Sigmoid colon (tissue), 7 donors: Measurements from ENCODE around the gene TNFAIP2. TPM values are rescaled to one million over a fixed set of nuclear protein-coding genes. Genes with fewer than 3 reads are reported as not detected.

ENCODE experiments used
- DNase-seq: peaks from one replicate; pipeline ENCODE4 v3.0.0-alpha.2; 2019
- H3K27ac ChIP-seq, 4 donors: fragments of 200-600 bp; sonication (generic); one replicate each; pipeline ENCODE4 v1.5.1; 2016 to 2019; ENCODE audit warnings: mild to moderate bottlenecking in 1 of 4
- H3K27me3 ChIP-seq, 3 donors: fragments of 200-600 bp; sonication (generic); one replicate each; pipeline ENCODE4 v1.5.1; 2019; ENCODE audit warnings: mild to moderate bottlenecking in 1 of 3
- H3K36me3 ChIP-seq, 4 donors: fragments of 200-600 bp; sonication (generic); one replicate each; pipeline ENCODE4 v1.5.1; 2016 to 2019
- H3K4me1 ChIP-seq, 4 donors: fragments of 200-600 bp; sonication (generic); one replicate each; pipeline ENCODE4 v1.5.1; 2017 to 2019
- H3K4me3 ChIP-seq, 4 donors: fragments of 200-600 bp; sonication (generic); one replicate each; pipeline ENCODE4 v1.5.1; 2017 to 2019; ENCODE audit warnings: mild to moderate bottlenecking in 2 of 4, moderate library complexity in 1 of 4
- H3K9me3 ChIP-seq, 4 donors: fragments of 200-600 bp in 3 of 4; sonication (generic) in 3 of 4; one replicate each; pipeline versions ENCODE4 v1.5.1 to v1.6.1; 2013 to 2019
- EP300 ChIP-seq, 4 donors: sonication (generic); formaldehyde crosslinking; IDR thresholded peaks; one replicate each; pipeline ENCODE4 v1.6.1; 2017; ENCODE audit warnings: antibody characterized with exemption in 4 of 4
- POLR2A ChIP-seq, 2 donors: fragments of 450-650 bp; IDR thresholded peaks; one replicate each; pipeline ENCODE4 v1.6.1; 2016; ENCODE audit warnings: antibody characterized with exemption in 2 of 2, mild to moderate bottlenecking in 2 of 2, moderate library complexity in 2 of 2
- POLR2AphosphoS5 ChIP-seq, 4 donors: sonication (generic); formaldehyde crosslinking; IDR thresholded peaks; one replicate each; pipeline ENCODE4 v1.6.1; 2017; ENCODE audit warnings: antibody characterized with exemption in 4 of 4
- WGBS, 2 donors: extraction: QIAGEN DNeasy Blood & Tissue Kit; methylation state at CpG; one replicate each; pipeline ENCODE4 v1.1.7; 2013; 5-methylcytosine and 5-hydroxymethylcytosine counted together
- intact Hi-C: fragments of 100-400 bp; cut with DNase I; formaldehyde crosslinking; loops from one replicate; pipeline ENCODE4 v1.15.1; 2023
- polyA plus RNA-seq, 3 donors: library from polyadenylated mRNA; stranded (reverse); fragments of 200-250 nt; gene quantifications; one replicate each; pipeline ENCODE4 v1.2.3, GENCODE V29; 2013
- total RNA-seq, 4 donors: library from RNA; depleted of rRNA; stranded (reverse); fragments of >200 nt; gene quantifications; one replicate each; pipeline ENCODE4 v1.1.0, GENCODE V29; 2016
- TF ChIP-seq, protein P1 (sequence below), 4 experiments: fragments of 450-650 bp in 3 of 4; fragments of 200-600 bp in 1 of 4; IDR thresholded peaks; one replicate each; pipeline ENCODE4 v1.5.1; 2016 to 2019; ENCODE audit warnings: antibody characterized with exemption in 4 of 4, mild to moderate bottlenecking in 3 of 4, moderate library complexity in 2 of 4
- donor health status: healthy with polysubstance abuse.
- donor health status: Bipolar disorder and iron deficiency.
- donor health status: healthy.

TNFAIP2 gene
- total and polyA plus RNA-seq, 7 donors, result 11.8 to 68.0 (median 33.5) TPM

DNA sequence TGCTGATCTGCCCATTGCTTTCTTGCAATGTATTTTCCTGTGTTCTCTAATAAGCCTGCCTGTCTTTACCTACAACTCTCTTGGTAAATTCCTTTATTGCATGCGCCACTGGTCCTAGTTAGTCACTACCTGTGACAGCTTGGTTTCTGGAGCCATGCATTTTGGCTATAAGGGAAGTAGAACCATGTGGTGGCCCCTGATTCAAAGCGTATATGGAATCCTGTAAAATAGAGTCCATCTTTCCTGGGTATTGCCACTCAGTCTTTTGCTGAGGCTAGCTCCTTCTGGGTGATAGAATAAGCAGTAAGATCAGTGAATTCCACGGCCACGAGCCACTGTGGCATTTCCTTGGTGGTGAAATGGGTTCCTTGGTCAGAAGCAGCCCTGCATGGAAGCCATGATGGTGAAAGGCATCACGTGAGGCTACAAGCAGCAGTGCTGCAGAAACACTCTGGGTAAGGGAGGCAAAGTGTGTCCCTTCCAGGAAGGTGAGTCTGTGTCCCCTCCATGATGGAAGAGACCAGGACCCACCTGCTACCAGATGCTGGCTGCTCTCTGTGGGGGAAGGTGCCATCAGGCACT lies 19.6 kb downstream of the TNFAIP2 start:
- intact Hi-C loops, result no loop called here
- Histone ChIP-seq H3K9me3 (no peaks in the 10 kb centered on the region), H3K36me3 (no peaks in the 10 kb centered on the region), H3K4me3 (no peak overlapping the region), H3K27me3 (peaks cover 0 to 14% (median 0%) of the 10 kb centered on the region in 3 donors), H3K4me1 (peaks cover 0 to 24% (median 18%) of the 10 kb centered on the region in 4 donors), H3K27ac (no peak overlapping the region)
- DNase-seq, result no peak
- TF ChIP-seq EP300 (IDR thresholded peaks at IDR 0.05), result no peak
- TF ChIP-seq POLR2A (IDR thresholded peaks at IDR 0.05), result no peak
- TF ChIP-seq POLR2AphosphoS5 (IDR thresholded peaks at IDR 0.05), result no peak
- TF ChIP-seq, protein P1, sequence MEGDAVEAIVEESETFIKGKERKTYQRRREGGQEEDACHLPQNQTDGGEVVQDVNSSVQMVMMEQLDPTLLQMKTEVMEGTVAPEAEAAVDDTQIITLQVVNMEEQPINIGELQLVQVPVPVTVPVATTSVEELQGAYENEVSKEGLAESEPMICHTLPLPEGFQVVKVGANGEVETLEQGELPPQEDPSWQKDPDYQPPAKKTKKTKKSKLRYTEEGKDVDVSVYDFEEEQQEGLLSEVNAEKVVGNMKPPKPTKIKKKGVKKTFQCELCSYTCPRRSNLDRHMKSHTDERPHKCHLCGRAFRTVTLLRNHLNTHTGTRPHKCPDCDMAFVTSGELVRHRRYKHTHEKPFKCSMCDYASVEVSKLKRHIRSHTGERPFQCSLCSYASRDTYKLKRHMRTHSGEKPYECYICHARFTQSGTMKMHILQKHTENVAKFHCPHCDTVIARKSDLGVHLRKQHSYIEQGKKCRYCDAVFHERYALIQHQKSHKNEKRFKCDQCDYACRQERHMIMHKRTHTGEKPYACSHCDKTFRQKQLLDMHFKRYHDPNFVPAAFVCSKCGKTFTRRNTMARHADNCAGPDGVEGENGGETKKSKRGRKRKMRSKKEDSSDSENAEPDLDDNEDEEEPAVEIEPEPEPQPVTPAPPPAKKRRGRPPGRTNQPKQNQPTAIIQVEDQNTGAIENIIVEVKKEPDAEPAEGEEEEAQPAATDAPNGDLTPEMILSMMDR (IDR thresholded peaks at IDR 0.05), result no peak
- WGBS, 2 donors, result 58 to 76% methylated on average over 5 of the region's 5 CpGs

DNA sequence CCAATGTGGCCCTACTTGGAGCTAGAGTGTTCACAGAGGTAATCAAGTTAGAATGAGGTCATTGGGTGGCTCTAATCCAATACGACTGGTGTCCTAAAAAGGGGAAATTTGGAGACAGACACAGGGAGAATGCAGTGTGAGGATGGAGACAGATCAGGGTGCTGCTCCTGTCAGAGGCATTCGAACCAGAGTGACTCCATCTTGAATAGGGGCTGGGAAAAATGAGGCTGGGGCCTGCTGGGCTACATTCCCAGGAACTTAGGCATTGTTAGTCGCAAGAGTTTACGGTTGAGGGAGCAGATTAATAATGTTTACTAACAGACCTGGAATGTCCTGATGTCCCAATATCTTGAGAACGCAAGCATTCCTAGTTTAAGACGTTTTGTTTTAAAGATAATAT lies 20.2 kb downstream of the TNFAIP2 start:
- Histone ChIP-seq H3K4me1 (peaks cover 0 to 17% (median 11%) of the 10 kb centered on the region in 4 donors), H3K36me3 (no peaks in the 10 kb centered on the region), H3K4me3 (no peak overlapping the region), H3K27me3 (peaks cover 0 to 14% (median 0%) of the 10 kb centered on the region in 3 donors), H3K9me3 (no peaks in the 10 kb centered on the region), H3K27ac (no peak overlapping the region)
- TF ChIP-seq POLR2AphosphoS5 (IDR thresholded peaks at IDR 0.05) (no peak), POLR2A (IDR thresholded peaks at IDR 0.05) (no peak), EP300 (IDR thresholded peaks at IDR 0.05) (no peak)
- TF ChIP-seq, protein P1 (IDR thresholded peaks at IDR 0.05), result no peak
- intact Hi-C loops, result no loop called here
- 62 to 74% methylated on average over 6 of the region's 6 CpGs for WGBS, 2 donors
- no peak for DNase-seq

DNA sequence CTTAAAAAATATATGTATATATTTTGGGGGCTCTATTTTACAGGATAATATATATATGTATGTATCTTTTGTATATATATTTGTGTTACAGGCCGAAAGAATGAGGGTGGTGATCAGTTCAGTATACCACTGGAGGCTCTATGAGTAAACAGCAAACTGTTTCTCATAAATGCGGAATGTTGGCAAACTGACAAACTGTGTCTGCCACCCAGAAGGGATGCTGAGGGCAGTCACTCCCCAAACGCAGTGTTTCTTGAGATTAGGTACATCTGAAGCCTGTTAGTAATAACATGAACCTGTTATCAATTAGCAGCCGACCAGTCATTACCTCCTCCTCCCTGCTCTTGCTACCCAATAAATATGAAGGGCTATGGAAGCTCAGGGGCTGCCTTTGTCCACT lies 20.8 kb downstream of the TNFAIP2 start:
- no peak for DNase-seq
- H3K27me3 ChIP-seq, result peaks cover 0 to 11% (median 0%) of the 10 kb centered on the region in 3 donors
- H3K36me3 ChIP-seq, result no peaks in the 10 kb centered on the region
- TF ChIP-seq POLR2AphosphoS5 (IDR thresholded peaks at IDR 0.05) (no peak), EP300 (IDR thresholded peaks at IDR 0.05) (no peak), POLR2A (IDR thresholded peaks at IDR 0.05) (no peak)
- TF ChIP-seq, protein P1 (IDR thresholded peaks at IDR 0.05), result no peak
- H3K27ac ChIP-seq, result no peak overlapping the region
- 32 to 71% methylated on average over 4 of the region's 4 CpGs for WGBS, 2 donors
- H3K4me1 ChIP-seq, result peaks cover 0 to 12% (median 5%) of the 10 kb centered on the region in 4 donors
- H3K9me3 ChIP-seq, result no peaks in the 10 kb centered on the region
- intact Hi-C loops, result no loop called here
- H3K4me3 ChIP-seq, result no peak overlapping the region

DNA sequence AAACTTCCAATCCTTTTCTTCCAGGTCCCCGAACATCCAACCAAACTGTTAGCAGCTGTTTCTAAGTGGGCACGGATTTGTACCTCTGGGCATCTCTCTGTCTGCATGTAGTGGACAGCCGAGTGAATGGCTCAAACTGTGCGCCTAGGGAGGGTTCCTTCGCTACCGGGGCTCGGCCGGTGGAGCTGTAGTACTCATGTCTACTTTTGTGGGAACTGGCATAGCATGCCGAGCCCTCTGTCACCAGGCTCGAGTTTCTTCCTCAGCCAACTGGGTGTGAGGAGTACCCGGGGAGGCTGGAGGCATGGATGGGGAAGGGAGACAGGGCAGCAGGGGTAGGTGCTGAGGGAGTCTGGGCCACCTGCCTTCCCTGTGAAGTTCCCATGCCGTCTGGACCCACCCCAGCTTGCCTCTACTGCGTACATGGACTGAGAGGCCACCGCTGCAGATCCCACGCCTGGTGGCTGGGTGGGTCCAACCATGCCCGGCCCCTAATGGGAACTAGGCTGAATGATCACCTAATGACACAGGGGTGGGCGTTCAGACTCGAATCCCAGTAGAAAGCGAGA lies 23.0 kb downstream of the TNFAIP2 start:
- 85 to 90% methylated on average over 19 of the region's 19 CpGs for WGBS, 2 donors
- Histone ChIP-seq H3K4me1 (peaks cover 0 to under 1% (median 0%) of the 10 kb centered on the region in 4 donors), H3K36me3 (no peaks in the 10 kb centered on the region), H3K9me3 (no peaks in the 10 kb centered on the region), H3K4me3 (no peak overlapping the region), H3K27me3 (peaks cover 0 to 4% (median 0%) of the 10 kb centered on the region in 3 donors), H3K27ac (no peak overlapping the region)
- TF ChIP-seq POLR2A (IDR thresholded peaks at IDR 0.05), result no peak
- intact Hi-C loops, result no loop called here
- no peak for DNase-seq

DNA sequence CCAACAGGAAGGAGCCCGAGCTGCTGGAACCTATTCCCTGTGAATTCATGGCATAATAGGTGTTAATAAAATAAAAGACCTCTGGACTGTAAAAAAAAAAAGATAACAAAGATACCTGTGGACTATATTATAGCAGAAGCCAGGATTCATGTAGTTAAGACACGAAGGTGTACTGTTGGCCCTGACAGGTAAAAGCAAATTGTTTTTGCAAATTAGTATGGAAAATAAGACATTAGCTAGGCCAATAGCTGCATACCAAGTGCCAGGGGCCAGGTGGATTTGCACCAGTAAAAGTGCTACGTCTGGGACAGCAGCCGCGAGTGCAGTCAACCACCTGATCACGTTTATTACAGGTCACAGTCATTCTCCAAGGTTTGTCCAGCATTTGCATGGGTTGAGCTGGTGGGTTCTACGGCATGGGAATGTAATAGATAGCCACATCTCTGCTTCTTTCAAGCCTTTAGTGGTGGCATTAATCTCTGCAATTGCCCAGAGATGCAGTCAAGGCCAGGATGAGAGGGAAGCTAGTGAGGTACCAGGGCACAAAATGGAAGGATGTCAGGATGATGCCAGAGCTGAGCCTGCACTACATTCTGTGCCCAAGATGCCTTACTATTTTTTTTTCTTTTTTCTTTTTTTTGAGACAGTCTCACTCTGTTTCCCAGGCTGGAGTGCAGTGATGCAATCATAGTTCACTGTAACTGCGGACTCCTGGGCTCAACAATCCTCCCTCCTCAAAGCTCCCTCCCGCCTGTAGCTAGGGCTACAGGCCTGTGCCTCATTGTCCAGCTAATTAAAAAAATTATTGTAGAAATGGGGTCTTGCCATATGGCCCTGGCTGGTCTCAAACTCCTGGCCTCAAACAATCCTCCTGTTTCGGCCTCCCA lies 26.3 kb downstream of the TNFAIP2 start:
- 39 to 78% methylated on average over 10 of the region's 10 CpGs for WGBS, 2 donors
- intact Hi-C loops, result no loop called here
- Histone ChIP-seq H3K9me3 (no peaks in the 10 kb centered on the region), H3K4me1 (peaks cover 0 to 6% (median 2%) of the 10 kb centered on the region in 4 donors), H3K36me3 (no peaks in the 10 kb centered on the region), H3K27me3 (peaks cover 0 to 4% (median 0%) of the 10 kb centered on the region in 3 donors), H3K27ac (no peak overlapping the region), H3K4me3 (no peak overlapping the region)
- peak; percentile 14 for DNase-seq
- TF ChIP-seq EP300 (IDR thresholded peaks at IDR 0.05), result no peak
